Liver (tissue), 9 donors: Measurements from ENCODE around the gene XYLT1. TPM values are rescaled to one million over a fixed set of nuclear protein-coding genes. Genes with fewer than 3 reads are reported as not detected.

Source experiments
- DNase-seq: peaks from one replicate; pipeline ENCODE4 v3.0.0-alpha.2; 2017; ENCODE audit warnings: low spot score
- H3K27ac ChIP-seq, 2 donors: one replicate each; pipeline ENCODE4 v1.7.0; 2013; ENCODE audit warnings: inconsistent platforms in 2 of 2, low read length in 2 of 2, control low read depth in 1 of 2, low read depth in 1 of 2, mild to moderate bottlenecking in 1 of 2
- H3K27me3 ChIP-seq, 4 donors: one replicate each; pipeline versions ENCODE4 v1.6.1 to v1.7.0; 2013; ENCODE audit warnings: low read length in 3 of 4, inconsistent platforms in 1 of 4, mild to moderate bottlenecking in 1 of 4, moderate library complexity in 1 of 4; ENCODE audit not compliant: control insufficient read depth in 4 of 4, insufficient read depth in 4 of 4
- H3K36me3 ChIP-seq, 4 donors: one replicate each; pipeline versions ENCODE4 v1.6.1 to v1.7.0; 2013; ENCODE audit warnings: low read length in 3 of 4, mild to moderate bottlenecking in 3 of 4, low read depth in 1 of 4, moderate library complexity in 1 of 4; ENCODE audit not compliant: control insufficient read depth in 4 of 4, insufficient read depth in 3 of 4
- H3K4me1 ChIP-seq, 4 donors: one replicate each; pipeline versions ENCODE4 v1.6.1 to v1.7.0; 2013; ENCODE audit warnings: low read length in 3 of 4, mild to moderate bottlenecking in 3 of 4, moderate library complexity in 1 of 4; ENCODE audit not compliant: control insufficient read depth in 4 of 4, insufficient read depth in 4 of 4
- H3K4me3 ChIP-seq, 3 donors: one replicate each; pipeline versions ENCODE4 v1.6.1 to v1.7.0; 2013; ENCODE audit warnings: low read length in 3 of 3, control low read depth in 1 of 3, low read depth in 1 of 3, mild to moderate bottlenecking in 1 of 3
- H3K9ac ChIP-seq, 2 donors: one replicate each; pipeline ENCODE4 v1.7.0; 2013; ENCODE audit warnings: low read length in 2 of 2, mild to moderate bottlenecking in 2 of 2, moderate library complexity in 2 of 2, control low read depth in 1 of 2, low read depth in 1 of 2
- H3K9me3 ChIP-seq, 4 donors: one replicate each; pipeline versions ENCODE4 v1.6.1 to v1.7.0; 2013; ENCODE audit warnings: low read length in 3 of 4; ENCODE audit not compliant: control insufficient read depth in 4 of 4
- EGR1 ChIP-seq, 2 donors: IDR thresholded peaks; 2 replicates each; pipeline ENCODE4 v1.6.1; 2016 to 2018; ENCODE audit warnings: antibody characterized with exemption in 2 of 2, low read depth in 2 of 2
- FOXA2 ChIP-seq: IDR thresholded peaks from 2 replicates; pipeline ENCODE4 v1.6.1; 2016; ENCODE audit warnings: antibody characterized with exemption
- GABPA ChIP-seq, 2 donors: IDR thresholded peaks in 1 of 2; conservative IDR thresholded peaks in 1 of 2; 2 replicates each; pipeline ENCODE4 v1.6.1; 2016; ENCODE audit warnings: antibody characterized with exemption in 2 of 2, mild to moderate bottlenecking in 1 of 2, moderate library complexity in 1 of 2
- HNF4A ChIP-seq, 2 donors: conservative IDR thresholded peaks; 2 replicates each; pipeline ENCODE4 v1.6.1; 2016; ENCODE audit warnings: antibody characterized with exemption in 2 of 2, mild to moderate bottlenecking in 2 of 2
- HNF4G ChIP-seq: IDR thresholded peaks from 2 replicates; pipeline ENCODE4 v1.6.1; 2016; ENCODE audit warnings: antibody characterized with exemption
- JUND ChIP-seq, 2 donors: IDR thresholded peaks; 2 replicates each; pipeline ENCODE4 v1.6.1; 2016; ENCODE audit warnings: antibody characterized with exemption in 2 of 2
- NR2F2 ChIP-seq: IDR thresholded peaks from 2 replicates; pipeline ENCODE4 v1.6.1; 2016; ENCODE audit warnings: antibody characterized with exemption
- RAD21 ChIP-seq, 2 donors: IDR thresholded peaks; 2 replicates each; pipeline ENCODE4 v1.6.1; 2016; ENCODE audit warnings: antibody characterized with exemption in 2 of 2, mild to moderate bottlenecking in 2 of 2
- RXRA ChIP-seq, 2 donors: IDR thresholded peaks; 2 replicates each; pipeline ENCODE4 v1.6.1; 2017 to 2018; ENCODE audit warnings: antibody characterized with exemption in 2 of 2, mild to moderate bottlenecking in 1 of 2
- YY1 ChIP-seq: IDR thresholded peaks from 2 replicates; pipeline ENCODE4 v1.6.1; 2016; ENCODE audit warnings: antibody characterized with exemption, mild to moderate bottlenecking
- whole genome bisulfite sequencing: extraction: QIAGEN DNeasy Blood & Tissue Kit; methylation state at CpG from one replicate; pipeline ENCODE4 v1.1.7; 2013; 5-methylcytosine and 5-hydroxymethylcytosine counted together
- polyA plus RNA-seq, 2 donors: library from polyadenylated mRNA; stranded (reverse) in 1 of 2; unstranded in 1 of 2; fragments of 200-250 nt in 1 of 2; fragments of >200 nt in 1 of 2; fragmentation: Nextera tagmentation in 1 of 2; extraction: Ambion mirVana in 1 of 2; gene quantifications; one replicate each; pipeline versions ENCODE4 v1.2.1 to v1.2.3, GENCODE V29; 2013 to 2015
- total RNA-seq, 2 donors: library from RNA; depleted of rRNA; stranded (reverse); fragments of >200 nt; gene quantifications; one replicate each; pipeline ENCODE4 v1.2.3, GENCODE V29; 2014
- TF ChIP-seq, protein P1 (sequence below): fragments of 150-350 bp; IDR thresholded peaks from 2 replicates; pipeline ENCODE4 v1.5.1; 2017; ENCODE audit warnings: improper control_type of control experiment, low read depth, low read length; ENCODE audit not compliant: missing input control
- TF ChIP-seq, protein P2 (sequence below): IDR thresholded peaks from 2 replicates; pipeline ENCODE4 v1.6.1; 2016; ENCODE audit warnings: antibody characterized with exemption
- TF ChIP-seq, protein P3 (sequence below): IDR thresholded peaks from 2 replicates; pipeline ENCODE4 v1.6.1; 2016; ENCODE audit warnings: antibody characterized with exemption, mild to moderate bottlenecking
- donor health status: healthy.
- donor health status: healthy.
- donor health status: healthy.
- donor health status: healthy.
- donor health status: healthy.

XYLT1 gene
- total and polyA plus RNA-seq, 4 donors, result 0.25 to 2.3 (median 0.53) TPM

DNA sequence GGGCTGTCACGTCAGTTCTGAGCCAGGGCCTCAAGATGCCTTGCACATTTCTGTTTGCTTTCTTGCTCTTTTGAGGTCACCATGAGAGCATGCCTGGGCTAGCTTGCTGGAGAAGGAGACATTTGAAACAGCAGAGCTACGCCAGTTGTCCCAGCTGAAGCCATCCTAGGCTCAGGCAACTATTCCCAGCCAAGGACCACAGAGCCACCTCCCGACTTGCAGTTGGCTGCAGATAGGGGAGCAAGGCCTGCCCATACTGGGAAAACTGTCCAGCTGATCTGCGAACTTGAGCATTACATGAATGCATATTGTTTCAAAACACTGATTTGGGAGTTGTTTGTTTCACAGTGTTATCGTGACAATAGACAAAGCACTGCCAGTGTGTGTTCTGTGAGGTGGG lies 340.8 kb downstream of the XYLT1 start (continued):
- TF ChIP-seq FOXA2 (no peak), HNF4G (no peak), RXRA (IDR thresholded peaks at IDR 0.05) (no peak), RAD21 (IDR thresholded peaks at IDR 0.05) (no peak)

DNA sequence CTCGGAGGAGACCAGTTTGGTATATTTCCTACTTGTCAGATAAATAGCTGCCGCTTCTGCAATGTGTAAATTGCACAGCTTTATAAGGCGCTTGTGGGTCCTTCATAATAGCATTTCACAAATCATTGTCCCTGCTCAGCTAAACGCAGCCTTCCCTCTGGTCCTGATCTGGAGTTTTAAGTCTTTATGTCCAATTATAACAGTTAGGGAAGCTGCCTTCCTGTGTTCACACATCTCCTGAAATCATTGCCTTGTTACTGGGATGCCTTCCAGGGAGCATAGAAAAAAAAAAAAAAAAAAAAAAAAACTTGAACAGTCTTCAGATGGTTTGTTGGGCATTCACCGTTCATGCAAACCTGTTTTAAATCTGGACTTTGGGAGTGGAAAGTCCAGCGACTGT lies 342.0 kb downstream of the XYLT1 start:
- H3K36me3 ChIP-seq, result no peaks in the 10 kb centered on the region
- H3K9me3 ChIP-seq, result no peaks in the 10 kb centered on the region
- H3K4me3 ChIP-seq, result no peak overlapping the region
- no peak overlapping the region for H3K27ac ChIP-seq
- H3K4me1 ChIP-seq, result no peaks in the 10 kb centered on the region
- H3K9ac ChIP-seq, result no peak overlapping the region
- no peak for TF ChIP-seq JUND (IDR thresholded peaks at IDR 0.05)
- TF ChIP-seq NR2F2, result no peak
- TF ChIP-seq, protein P1, sequence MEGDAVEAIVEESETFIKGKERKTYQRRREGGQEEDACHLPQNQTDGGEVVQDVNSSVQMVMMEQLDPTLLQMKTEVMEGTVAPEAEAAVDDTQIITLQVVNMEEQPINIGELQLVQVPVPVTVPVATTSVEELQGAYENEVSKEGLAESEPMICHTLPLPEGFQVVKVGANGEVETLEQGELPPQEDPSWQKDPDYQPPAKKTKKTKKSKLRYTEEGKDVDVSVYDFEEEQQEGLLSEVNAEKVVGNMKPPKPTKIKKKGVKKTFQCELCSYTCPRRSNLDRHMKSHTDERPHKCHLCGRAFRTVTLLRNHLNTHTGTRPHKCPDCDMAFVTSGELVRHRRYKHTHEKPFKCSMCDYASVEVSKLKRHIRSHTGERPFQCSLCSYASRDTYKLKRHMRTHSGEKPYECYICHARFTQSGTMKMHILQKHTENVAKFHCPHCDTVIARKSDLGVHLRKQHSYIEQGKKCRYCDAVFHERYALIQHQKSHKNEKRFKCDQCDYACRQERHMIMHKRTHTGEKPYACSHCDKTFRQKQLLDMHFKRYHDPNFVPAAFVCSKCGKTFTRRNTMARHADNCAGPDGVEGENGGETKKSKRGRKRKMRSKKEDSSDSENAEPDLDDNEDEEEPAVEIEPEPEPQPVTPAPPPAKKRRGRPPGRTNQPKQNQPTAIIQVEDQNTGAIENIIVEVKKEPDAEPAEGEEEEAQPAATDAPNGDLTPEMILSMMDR, result no peak
- no peak for TF ChIP-seq FOXA2
- TF ChIP-seq YY1, result no peak
- no peak for TF ChIP-seq HNF4A (conservative IDR thresholded peaks at IDR 0.05)
- no peak for TF ChIP-seq EGR1 (IDR thresholded peaks at IDR 0.05; ENCODE audit: low read depth in 2 of 2)
- 84% methylated on average over 6 of the region's 6 CpGs for WGBS
- no peaks in the 10 kb centered on the region for H3K27me3 ChIP-seq
- DNase-seq, result no peak

DNA sequence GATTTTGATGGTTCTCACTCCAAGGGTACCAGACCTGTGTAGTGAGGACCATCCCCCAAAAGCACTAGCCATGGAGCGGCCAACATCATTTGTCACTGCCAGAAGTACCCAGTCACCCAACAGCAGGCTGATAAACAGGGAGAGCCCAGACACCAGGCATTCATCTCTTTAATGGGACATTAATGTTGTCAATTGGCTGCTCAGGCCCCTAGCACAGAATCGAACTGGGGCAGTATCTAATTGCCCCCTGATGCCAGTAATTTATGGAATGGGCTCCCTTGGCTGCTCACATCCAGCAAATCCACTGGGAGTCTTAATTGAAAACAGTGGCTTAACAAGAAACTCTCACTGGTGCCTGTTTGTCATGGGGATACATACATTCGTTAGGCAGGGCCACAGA lies 344.6 kb downstream of the XYLT1 start:
- TF ChIP-seq GABPA (IDR thresholded peaks at IDR 0.05 in 1 of 2, conservative IDR thresholded peaks at IDR 0.05 in 1 of 2) (no peak), EGR1 (IDR thresholded peaks at IDR 0.05; ENCODE audit: low read depth in 2 of 2) (no peak), RXRA (IDR thresholded peaks at IDR 0.05) (no peak), HNF4G (no peak), NR2F2 (no peak)
- TF ChIP-seq, protein P2, sequence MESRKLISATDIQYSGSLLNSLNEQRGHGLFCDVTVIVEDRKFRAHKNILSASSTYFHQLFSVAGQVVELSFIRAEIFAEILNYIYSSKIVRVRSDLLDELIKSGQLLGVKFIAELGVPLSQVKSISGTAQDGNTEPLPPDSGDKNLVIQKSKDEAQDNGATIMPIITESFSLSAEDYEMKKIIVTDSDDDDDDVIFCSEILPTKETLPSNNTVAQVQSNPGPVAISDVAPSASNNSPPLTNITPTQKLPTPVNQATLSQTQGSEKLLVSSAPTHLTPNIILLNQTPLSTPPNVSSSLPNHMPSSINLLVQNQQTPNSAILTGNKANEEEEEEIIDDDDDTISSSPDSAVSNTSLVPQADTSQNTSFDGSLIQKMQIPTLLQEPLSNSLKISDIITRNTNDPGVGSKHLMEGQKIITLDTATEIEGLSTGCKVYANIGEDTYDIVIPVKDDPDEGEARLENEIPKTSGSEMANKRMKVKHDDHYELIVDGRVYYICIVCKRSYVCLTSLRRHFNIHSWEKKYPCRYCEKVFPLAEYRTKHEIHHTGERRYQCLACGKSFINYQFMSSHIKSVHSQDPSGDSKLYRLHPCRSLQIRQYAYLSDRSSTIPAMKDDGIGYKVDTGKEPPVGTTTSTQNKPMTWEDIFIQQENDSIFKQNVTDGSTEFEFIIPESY, result no peak
- TF ChIP-seq, protein P1, result no peak
- TF ChIP-seq, protein P3, sequence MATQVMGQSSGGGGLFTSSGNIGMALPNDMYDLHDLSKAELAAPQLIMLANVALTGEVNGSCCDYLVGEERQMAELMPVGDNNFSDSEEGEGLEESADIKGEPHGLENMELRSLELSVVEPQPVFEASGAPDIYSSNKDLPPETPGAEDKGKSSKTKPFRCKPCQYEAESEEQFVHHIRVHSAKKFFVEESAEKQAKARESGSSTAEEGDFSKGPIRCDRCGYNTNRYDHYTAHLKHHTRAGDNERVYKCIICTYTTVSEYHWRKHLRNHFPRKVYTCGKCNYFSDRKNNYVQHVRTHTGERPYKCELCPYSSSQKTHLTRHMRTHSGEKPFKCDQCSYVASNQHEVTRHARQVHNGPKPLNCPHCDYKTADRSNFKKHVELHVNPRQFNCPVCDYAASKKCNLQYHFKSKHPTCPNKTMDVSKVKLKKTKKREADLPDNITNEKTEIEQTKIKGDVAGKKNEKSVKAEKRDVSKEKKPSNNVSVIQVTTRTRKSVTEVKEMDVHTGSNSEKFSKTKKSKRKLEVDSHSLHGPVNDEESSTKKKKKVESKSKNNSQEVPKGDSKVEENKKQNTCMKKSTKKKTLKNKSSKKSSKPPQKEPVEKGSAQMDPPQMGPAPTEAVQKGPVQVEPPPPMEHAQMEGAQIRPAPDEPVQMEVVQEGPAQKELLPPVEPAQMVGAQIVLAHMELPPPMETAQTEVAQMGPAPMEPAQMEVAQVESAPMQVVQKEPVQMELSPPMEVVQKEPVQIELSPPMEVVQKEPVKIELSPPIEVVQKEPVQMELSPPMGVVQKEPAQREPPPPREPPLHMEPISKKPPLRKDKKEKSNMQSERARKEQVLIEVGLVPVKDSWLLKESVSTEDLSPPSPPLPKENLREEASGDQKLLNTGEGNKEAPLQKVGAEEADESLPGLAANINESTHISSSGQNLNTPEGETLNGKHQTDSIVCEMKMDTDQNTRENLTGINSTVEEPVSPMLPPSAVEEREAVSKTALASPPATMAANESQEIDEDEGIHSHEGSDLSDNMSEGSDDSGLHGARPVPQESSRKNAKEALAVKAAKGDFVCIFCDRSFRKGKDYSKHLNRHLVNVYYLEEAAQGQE, result no peak
- WGBS, result 56% methylated on average over 3 of the region's 3 CpGs
- H3K4me1 ChIP-seq, result no peaks in the 10 kb centered on the region
- H3K27me3 ChIP-seq, result no peaks in the 10 kb centered on the region
- H3K9ac ChIP-seq, result no peak overlapping the region
- no peaks in the 10 kb centered on the region for H3K36me3 ChIP-seq
- DNase-seq, result no peak
- H3K9me3 ChIP-seq, result peaks cover 0 to 3% (median 0%) of the 10 kb centered on the region in 4 donors
- H3K27ac ChIP-seq, result no peak overlapping the region
- no peak overlapping the region for H3K4me3 ChIP-seq
